ENCODE data around the gene LLGL1. TPM values are rescaled to one million over a fixed set of nuclear protein-coding genes. Genes with fewer than 3 reads are reported as not detected.

Gene LLGL1
- total RNA-seq, 1 experiment from 2014 or later = 44.9 TPM

- CTCF ChIA-PET = no interaction called here
- POLR2A ChIA-PET (ENCODE audit: unreplicated experiment) = no interaction called here
These were observed 54.8 kb downstream of the LLGL1 start for GRCh38 chr17:18280249-18280648.

GRCh38 chr17:18280766-18281371, 55.4 kb downstream of the LLGL1 start:
- Histone ChIP-seq H3K4me1 (replicated peaks; ENCODE audit: insufficient read depth) (no peaks in the 10 kb centered on the region), H4K20me1 (ENCODE audit: insufficient read depth) (no peaks in the 10 kb centered on the region; the same call in 1 of the 2 replicates), H3K27ac (no peak overlapping the region), H3K36me3 (ENCODE audit: low read depth) (peaks cover 34% of the 10 kb centered on the region; the same call in 1 of the 2 replicates), H3K9me2 (ENCODE audit: insufficient read depth) (no peaks in the 10 kb centered on the region), H3K79me2 (ENCODE audit: low read depth) (no peaks in the 10 kb centered on the region), H3K4me2 (no peak overlapping the region), H2AFZ (no peak overlapping the region), H3K4me3 (no peak overlapping the region), H3K9me3 (ENCODE audit: insufficient read depth, low read depth) (no peaks in the 10 kb centered on the region), H3K27me3 (ENCODE audit: insufficient read depth, low read depth) (no peaks in the 10 kb centered on the region), H3F3A (ENCODE audit: insufficient read depth, low read depth) (no peaks in the 10 kb centered on the region; the same call in 1 of the 2 replicates)
- intact Hi-C loops (cut with micrococcal nuclease; ENCODE audit: unreplicated experiment) = no loop called here
- TF ChIP-seq EZH2 (IDR thresholded peaks at IDR 0.05; ENCODE audit: low read depth) (no peak), CTCF (conservative IDR thresholded peaks at IDR 0.05) (no peak)
- no TSS peak for BruUV-seq (replicated peaks)
- DNase-seq = no peak
- ChIA-PET POLR2A (ENCODE audit: unreplicated experiment) (interaction anchor here (0.6 kb wide), 1 partner anchor 20 kb away, joined by 14 read pairs; no protein-coding TSS in a partner anchor), CTCF (no interaction called here)

More at GRCh38 chr17:18280249-18280648, 54.8 kb downstream of the LLGL1 start:
- Histone ChIP-seq H3K27me3 (ENCODE audit: insufficient read depth, low read depth) (no peaks in the 10 kb centered on the region), H3F3A (ENCODE audit: insufficient read depth, low read depth) (no peaks in the 10 kb centered on the region; the same call in 1 of the 2 replicates), H3K4me3 (no peak overlapping the region), H3K27ac (no peak overlapping the region), H4K20me1 (ENCODE audit: insufficient read depth) (no peaks in the 10 kb centered on the region; the same call in 1 of the 2 replicates), H3K4me2 (no peak overlapping the region), H3K9me3 (ENCODE audit: insufficient read depth, low read depth) (no peaks in the 10 kb centered on the region), H3K4me1 (replicated peaks; ENCODE audit: insufficient read depth) (no peaks in the 10 kb centered on the region), H3K9me2 (ENCODE audit: insufficient read depth) (no peaks in the 10 kb centered on the region), H3K79me2 (ENCODE audit: low read depth) (no peaks in the 10 kb centered on the region), H3K36me3 (ENCODE audit: low read depth) (peaks cover 28% of the 10 kb centered on the region; the same call in 1 of the 2 replicates), H2AFZ (no peak overlapping the region)
- no TSS peak for BruUV-seq (replicated peaks)
- TF ChIP-seq CTCF (conservative IDR thresholded peaks at IDR 0.05) (no peak), EZH2 (IDR thresholded peaks at IDR 0.05; ENCODE audit: low read depth) (no peak)
- intact Hi-C loops (cut with micrococcal nuclease; ENCODE audit: unreplicated experiment) = no loop called here
- DNase-seq = no peak

- ChIA-PET POLR2A (ENCODE audit: unreplicated experiment) (interaction anchor here (0.6 kb wide), 1 partner anchor 13 kb away, joined by 4 read pairs; no protein-coding TSS in a partner anchor), CTCF (no interaction called here)
- peaks cover 39% of the 10 kb centered on the region; the same call in 1 of the 2 replicates for H3K36me3 ChIP-seq (ENCODE audit: low read depth)
- no peak for DNase-seq
- H3K4me3 ChIP-seq = no peak overlapping the region
- no peaks in the 10 kb centered on the region; the same call in 1 of the 2 replicates for H3F3A ChIP-seq (ENCODE audit: insufficient read depth, low read depth)
- no peaks in the 10 kb centered on the region; the same call in 1 of the 2 replicates for H4K20me1 ChIP-seq (ENCODE audit: insufficient read depth)
- no peaks in the 10 kb centered on the region for H3K9me2 ChIP-seq (ENCODE audit: insufficient read depth)
- intact Hi-C loops (cut with micrococcal nuclease; ENCODE audit: unreplicated experiment) = no loop called here
- no peaks in the 10 kb centered on the region for H3K79me2 ChIP-seq (ENCODE audit: low read depth)
- no TSS peak for BruUV-seq (replicated peaks)
- no peak overlapping the region for H3K27ac ChIP-seq
- H3K9me3 ChIP-seq (ENCODE audit: insufficient read depth, low read depth) = no peaks in the 10 kb centered on the region
- H3K27me3 ChIP-seq (ENCODE audit: insufficient read depth, low read depth) = no peaks in the 10 kb centered on the region
- no peaks in the 10 kb centered on the region for H3K4me1 ChIP-seq (replicated peaks; ENCODE audit: insufficient read depth)
- TF ChIP-seq EZH2 (IDR thresholded peaks at IDR 0.05; ENCODE audit: low read depth) = no peak
- TF ChIP-seq CTCF (conservative IDR thresholded peaks at IDR 0.05) = no peak
- H2AFZ ChIP-seq = no peak overlapping the region
- no peak overlapping the region for H3K4me2 ChIP-seq
These were observed 56.4 kb downstream of the LLGL1 start for GRCh38 chr17:18281788-18282187.

Measured in PC-9 (cell line).